Retinal pigment epithelial cell (primary cell): ENCODE data around the gene RHOU.

Source experiments
- DNase-seq: peaks from one replicate; pipeline ENCODE4 v3.0.0-alpha.2; 2010; ENCODE audit warnings: low read depth
- H3K4me3 ChIP-seq: 2 replicates; pipeline ENCODE4 v1.5.1; 2011; ENCODE audit warnings: mild to moderate bottlenecking, low read length, control low read depth, moderate library complexity
- TF ChIP-seq, protein P1 (sequence below): conservative IDR thresholded peaks from 2 replicates; pipeline ENCODE4 v1.5.1; 2011; ENCODE audit warnings: low read depth, low read length, control low read depth, inconsistent platforms

The RHOU gene

DNA sequence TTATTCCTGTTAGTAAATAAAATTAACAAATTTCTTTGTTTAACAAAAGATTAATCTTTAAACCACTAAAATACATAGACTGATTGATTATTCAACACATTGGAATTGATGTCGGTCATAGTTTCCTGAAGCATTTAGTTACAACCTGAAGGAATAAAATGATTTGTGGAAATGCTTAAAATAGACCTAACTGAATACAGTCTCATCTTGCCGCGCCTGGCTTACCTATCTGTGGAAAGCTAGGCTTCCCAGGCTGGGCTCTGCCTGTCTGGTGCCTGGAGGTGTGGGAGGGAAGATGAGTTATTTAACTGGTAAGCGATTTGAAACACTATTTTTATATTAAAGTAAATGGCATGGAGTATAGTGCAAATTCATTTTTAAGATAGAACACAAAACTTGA is 10.2 kb downstream of the RHOU start:
- DNase-seq, result no peak
- H3K4me3 ChIP-seq, result no peak overlapping the region
- TF ChIP-seq, protein P1, sequence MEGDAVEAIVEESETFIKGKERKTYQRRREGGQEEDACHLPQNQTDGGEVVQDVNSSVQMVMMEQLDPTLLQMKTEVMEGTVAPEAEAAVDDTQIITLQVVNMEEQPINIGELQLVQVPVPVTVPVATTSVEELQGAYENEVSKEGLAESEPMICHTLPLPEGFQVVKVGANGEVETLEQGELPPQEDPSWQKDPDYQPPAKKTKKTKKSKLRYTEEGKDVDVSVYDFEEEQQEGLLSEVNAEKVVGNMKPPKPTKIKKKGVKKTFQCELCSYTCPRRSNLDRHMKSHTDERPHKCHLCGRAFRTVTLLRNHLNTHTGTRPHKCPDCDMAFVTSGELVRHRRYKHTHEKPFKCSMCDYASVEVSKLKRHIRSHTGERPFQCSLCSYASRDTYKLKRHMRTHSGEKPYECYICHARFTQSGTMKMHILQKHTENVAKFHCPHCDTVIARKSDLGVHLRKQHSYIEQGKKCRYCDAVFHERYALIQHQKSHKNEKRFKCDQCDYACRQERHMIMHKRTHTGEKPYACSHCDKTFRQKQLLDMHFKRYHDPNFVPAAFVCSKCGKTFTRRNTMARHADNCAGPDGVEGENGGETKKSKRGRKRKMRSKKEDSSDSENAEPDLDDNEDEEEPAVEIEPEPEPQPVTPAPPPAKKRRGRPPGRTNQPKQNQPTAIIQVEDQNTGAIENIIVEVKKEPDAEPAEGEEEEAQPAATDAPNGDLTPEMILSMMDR, result no peak

DNA sequence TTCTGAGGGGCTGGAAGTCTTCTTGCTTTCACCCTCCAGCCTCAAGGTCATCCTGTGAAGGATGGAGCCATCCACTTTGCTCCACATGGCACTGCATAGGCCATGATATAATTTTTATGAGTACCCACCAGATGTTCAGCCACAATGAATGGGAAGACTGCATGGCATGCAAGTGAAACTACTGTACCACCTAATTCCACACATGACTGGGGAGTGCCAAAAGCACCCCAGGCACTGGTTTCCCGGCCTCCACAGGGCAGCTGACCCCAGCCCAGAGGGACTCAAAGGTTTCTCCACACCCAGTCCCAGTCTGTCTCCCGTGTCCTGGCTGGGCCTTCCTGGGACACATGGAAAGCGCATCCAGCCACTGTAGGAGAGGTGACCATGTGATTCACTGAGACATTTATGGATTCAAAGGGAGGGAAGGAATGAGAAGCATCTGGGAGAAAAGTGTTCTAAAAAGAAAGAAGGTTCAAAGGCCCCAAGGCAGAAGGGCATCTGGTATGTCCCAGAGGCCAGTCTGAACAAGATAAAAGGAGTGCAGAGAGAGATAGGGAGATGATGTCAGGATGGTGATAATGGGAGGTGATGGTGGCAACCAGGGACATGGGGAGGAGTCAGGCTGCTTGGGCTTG is 12.1 kb downstream of the RHOU start:
- no peak overlapping the region for H3K4me3 ChIP-seq
- no peak for DNase-seq
- TF ChIP-seq, protein P1, result no peak

DNA sequence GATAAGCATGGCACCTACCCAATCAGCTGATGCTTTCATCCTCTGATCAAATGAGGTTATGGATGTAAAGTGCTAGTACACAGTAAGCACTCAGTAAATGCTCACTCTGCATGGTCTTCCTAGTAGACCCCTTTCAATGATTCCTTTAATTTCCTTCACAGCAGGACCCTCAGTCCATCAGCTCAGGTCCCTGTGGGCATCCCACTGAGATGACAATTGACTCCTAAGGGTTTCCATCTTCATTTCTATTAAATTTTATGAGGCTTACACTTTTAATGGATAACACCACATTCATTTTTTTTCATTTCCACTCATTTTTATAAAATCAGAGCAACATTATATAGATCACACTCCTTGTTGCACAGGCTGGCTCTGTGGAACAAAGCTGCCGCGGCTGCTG is 12.8 kb downstream of the RHOU start:
- H3K4me3 ChIP-seq, result no peak overlapping the region
- DNase-seq, result no peak
- TF ChIP-seq, protein P1, result no peak

DNA sequence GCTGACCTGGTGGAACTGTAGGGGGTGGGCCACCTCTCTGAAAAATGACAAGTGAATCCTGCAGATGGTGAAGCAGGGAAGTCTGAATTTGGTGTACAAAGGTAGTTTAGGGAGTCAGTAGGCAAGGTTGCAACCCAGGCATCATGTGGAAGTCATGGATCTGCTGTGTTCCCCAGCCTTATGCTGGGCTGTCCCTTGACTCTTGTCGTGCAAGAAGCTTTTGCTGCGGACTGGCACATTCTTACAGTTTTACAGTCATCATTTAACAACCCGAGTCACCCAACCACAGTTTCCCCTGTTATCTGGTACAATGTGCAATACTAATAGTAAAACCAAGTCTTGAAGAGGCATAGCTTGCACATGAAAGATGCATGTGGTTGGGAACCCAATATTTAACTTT is 13.2 kb downstream of the RHOU start:
- DNase-seq, result no peak

DNA sequence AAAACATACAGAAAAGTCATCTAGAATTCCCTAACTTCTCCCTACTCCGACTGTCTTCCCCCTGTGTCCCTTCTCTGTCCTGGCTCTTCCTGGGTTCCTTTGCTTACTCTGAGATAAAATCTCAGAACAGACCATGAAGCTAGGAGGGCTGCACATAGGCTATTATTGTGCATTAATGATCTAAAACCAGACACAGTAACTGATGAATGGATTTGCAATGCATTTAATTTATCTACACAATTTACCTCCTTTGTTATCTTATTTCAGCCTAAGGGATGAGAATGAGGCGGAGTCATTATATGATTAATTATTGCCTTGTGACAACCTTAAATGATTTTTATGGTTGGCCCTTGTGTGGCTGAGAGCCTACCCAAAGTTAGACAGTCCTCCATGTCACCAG is 14.5 kb downstream of the RHOU start:
- no peak overlapping the region for H3K4me3 ChIP-seq
- TF ChIP-seq, protein P1, result no peak
- DNase-seq, result no peak

More for the DNA sequence above, 13.2 kb downstream of the RHOU start:
- TF ChIP-seq, protein P1, result no peak
- no peak overlapping the region for H3K4me3 ChIP-seq

DNA sequence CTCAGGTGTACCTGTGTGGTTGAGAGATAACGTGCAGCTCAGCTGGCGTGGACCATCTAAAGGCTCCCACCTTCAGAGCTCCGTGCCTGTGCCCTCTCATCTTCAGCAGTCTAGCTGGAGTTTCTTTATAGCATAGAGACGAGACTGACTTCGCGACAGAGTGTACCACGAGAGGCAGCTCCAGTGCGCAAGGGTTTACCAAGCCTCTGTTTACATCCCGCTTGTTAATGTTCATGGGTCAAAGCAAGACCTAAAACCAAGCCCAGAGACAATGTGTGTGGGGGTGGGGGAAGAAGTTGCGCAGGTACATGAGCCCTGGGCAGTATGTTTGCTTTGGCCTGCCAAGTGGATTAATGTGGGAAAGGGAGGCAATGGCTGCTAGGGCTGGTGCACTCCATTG is 15.6 kb downstream of the RHOU start:
- TF ChIP-seq, protein P1, result no peak
- no peak overlapping the region for H3K4me3 ChIP-seq
- DNase-seq, result no peak

DNA sequence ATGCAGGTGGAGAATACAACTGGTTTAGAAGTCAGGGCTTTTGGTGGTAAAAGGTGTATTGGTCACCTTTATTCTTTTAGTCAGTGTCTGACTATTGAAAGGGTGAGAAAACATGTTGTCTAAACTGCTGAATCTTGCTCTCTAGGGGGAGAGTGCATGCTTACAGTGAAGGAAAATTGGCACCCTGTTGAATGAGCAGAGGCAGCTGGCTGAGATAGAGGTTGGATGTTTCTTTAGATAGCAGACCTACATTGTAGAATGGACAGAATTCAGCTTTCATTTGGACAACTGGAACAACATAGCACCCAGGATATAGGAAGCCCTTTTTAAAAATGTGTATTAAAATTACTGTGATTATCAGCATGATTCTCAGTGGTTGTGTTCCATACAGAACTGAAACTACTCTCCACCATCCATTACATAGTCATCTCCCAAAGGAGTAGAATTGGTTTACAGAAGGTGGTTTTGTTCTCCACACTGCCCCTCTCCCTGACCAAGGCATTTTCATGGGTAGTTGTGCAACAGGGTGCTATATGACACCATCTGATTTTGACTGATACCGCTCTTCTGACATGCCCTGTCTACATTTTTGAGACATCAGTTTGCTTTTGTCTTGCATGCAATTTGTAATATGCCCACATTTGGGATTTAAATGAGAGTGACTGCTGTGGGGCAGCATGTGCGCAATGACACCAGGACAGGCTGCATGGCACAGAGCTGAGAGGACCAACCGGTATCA is 16.2 kb downstream of the RHOU start:
- no peak overlapping the region for H3K4me3 ChIP-seq
- TF ChIP-seq, protein P1, result no peak
- DNase-seq, result no peak
